ENCODE results near the gene KLHDC4.

- no peak for TF ChIP-seq EP300 (IDR thresholded peaks at IDR 0.05)
- no peak for TF ChIP-seq CTCF (IDR thresholded peaks at IDR 0.05)
- TF ChIP-seq POLR2AphosphoS5 (IDR thresholded peaks at IDR 0.05): no peak
- TF ChIP-seq POLR2A (IDR thresholded peaks at IDR 0.05): no peak
Measured at GRCh38 chr16:87740441-87740840, 25.3 kb downstream of the KLHDC4 start.
